Neural progenitor cell (in vitro differentiated cells): ENCODE data around the gene PGAP1. TPM values are rescaled to one million over a fixed set of nuclear protein-coding genes. Genes with fewer than 3 reads are reported as not detected.

Experiments used
- DNase-seq: peaks from one replicate; pipeline ENCODE4 v3.0.0-alpha.2; 2016; ENCODE audit warnings: low spot score
- H2AFZ ChIP-seq: fragments of 200-600 bp; sonication (generic); replicated peaks from 2 replicates; pipeline ENCODE4 v1.6.1; 2016; ENCODE audit warnings: antibody characterized with exemption
- H3F3A ChIP-seq: fragments of 200-600 bp; sonication (generic); 2 replicates; pipeline ENCODE4 v1.6.1; 2016; ENCODE audit warnings: antibody characterized with exemption, low read depth
- H3K27ac ChIP-seq: fragments of 200-600 bp; sonication (generic); 2 replicates; pipeline ENCODE4 v1.5.1; 2016; ENCODE audit warnings: mild to moderate bottlenecking
- H3K27me3 ChIP-seq: fragments of 200-600 bp; sonication (generic); 2 replicates; pipeline ENCODE4 v1.6.1; 2016; ENCODE audit warnings: mild to moderate bottlenecking, moderate library complexity
- H3K36me3 ChIP-seq: fragments of 200-600 bp; sonication (generic); 2 replicates; pipeline ENCODE4 v1.5.1; 2016
- H3K4me1 ChIP-seq: fragments of 200-600 bp; sonication (generic); 2 replicates; pipeline ENCODE4 v1.6.1; 2016; ENCODE audit warnings: mixed run types
- H3K4me2 ChIP-seq: fragments of 200-600 bp; sonication (generic); 2 replicates; pipeline ENCODE4 v1.6.1; 2016
- H3K4me3 ChIP-seq: fragments of 200-600 bp; sonication (generic); 2 replicates; pipeline ENCODE4 v1.5.1; 2016
- H3K79me2 ChIP-seq: fragments of 200-600 bp; sonication (generic); 2 replicates; pipeline ENCODE4 v1.6.1; 2016; ENCODE audit warnings: low read depth
- H3K9ac ChIP-seq: fragments of 200-600 bp; sonication (generic); 2 replicates; pipeline ENCODE4 v1.6.1; 2016
- H3K9me3 ChIP-seq: fragments of 200-600 bp; sonication (generic); 2 replicates; pipeline ENCODE4 v1.5.1; 2016; ENCODE audit warnings: low read depth
- H4K20me1 ChIP-seq: fragments of 200-600 bp; sonication (generic); 2 replicates; pipeline ENCODE4 v1.6.1; 2016; ENCODE audit warnings: low read depth
- H3K27ac Mint-ChIP-seq: 3 replicates; pipeline ENCODE4 v1.8.0; 2021; ENCODE audit warnings: mixed read lengths
- H3K27me3 Mint-ChIP-seq: 2 replicates; pipeline ENCODE4 v1.8.0; 2022; ENCODE audit warnings: low read depth, mild to moderate bottlenecking, inconsistent platforms, moderate library complexity, mixed read lengths; ENCODE audit not compliant: insufficient read depth
- H3K36me3 Mint-ChIP-seq: 3 replicates; pipeline ENCODE4 v1.8.0; 2021; ENCODE audit warnings: mixed read lengths
- H3K4me1 Mint-ChIP-seq: 3 replicates; pipeline ENCODE4 v1.8.0; 2021; ENCODE audit warnings: mixed read lengths
- H3K4me3 Mint-ChIP-seq: 3 replicates; pipeline ENCODE4 v1.8.0; 2021; ENCODE audit warnings: mild to moderate bottlenecking, moderate library complexity, mixed read lengths
- H3K9me3 Mint-ChIP-seq: 3 replicates; pipeline ENCODE4 v1.8.0; 2020; ENCODE audit warnings: mixed read lengths
- EZH2 ChIP-seq: fragments of 200-600 bp; sonication (generic); IDR thresholded peaks from 2 replicates; pipeline ENCODE4 v1.6.1; 2017; ENCODE audit warnings: antibody characterized with exemption, mild to moderate bottlenecking, moderate library complexity
- EZH2phosphoT487 ChIP-seq: fragments of 200-600 bp; sonication (generic); IDR thresholded peaks from 2 replicates; pipeline ENCODE4 v1.6.1; 2017; ENCODE audit warnings: antibody characterized with exemption
- total RNA-seq: library from RNA; depleted of rRNA; stranded (reverse); fragments of >200 nt; gene quantifications from 2 replicates; pipeline ENCODE4 v1.2.3, GENCODE V29; 2015; ENCODE audit warnings: low replicate concordance
- TF ChIP-seq, protein P1 (sequence below): fragments of 200-600 bp; sonication (generic); IDR thresholded peaks from 2 replicates; pipeline ENCODE4 v1.5.1; 2017; ENCODE audit warnings: antibody characterized with exemption, mild to moderate bottlenecking

PGAP1 gene
- total RNA-seq, 1 donor from 2014 or later, result 107 TPM

DNA sequence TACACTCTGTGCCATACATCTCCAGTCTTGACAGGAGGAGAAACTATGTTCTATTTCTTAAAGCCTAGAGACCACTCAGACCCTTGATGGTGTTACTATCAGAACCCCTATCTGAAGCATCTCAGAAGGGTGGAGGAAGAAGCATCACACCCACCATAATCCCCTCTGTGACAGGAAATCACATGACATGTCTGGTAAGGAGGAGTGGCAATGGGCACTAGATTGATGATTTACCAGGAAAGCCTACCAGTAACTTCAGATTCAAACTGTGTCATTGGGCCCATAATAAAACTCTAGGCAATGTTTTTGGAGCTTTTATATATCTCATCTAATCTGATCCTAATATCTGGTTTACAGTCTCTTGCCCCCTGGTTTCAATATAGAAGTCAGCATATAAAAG lies 80.2 kb downstream of the PGAP1 start:
- Histone ChIP-seq H3K4me1 (no peaks in the 10 kb centered on the region), H3K9ac (no peak overlapping the region), H3F3A (peaks cover 6% of the 10 kb centered on the region), H3K27me3 (no peaks in the 10 kb centered on the region), H3K36me3 (peaks cover 43% of the 10 kb centered on the region), H3K4me2 (no peak overlapping the region), H2AFZ (no peak overlapping the region), H3K27ac (no peak overlapping the region), H4K20me1 (peaks cover 4% of the 10 kb centered on the region), H3K9me3 (no peaks in the 10 kb centered on the region), H3K79me2 (no peaks in the 10 kb centered on the region), H3K4me3 (no peak overlapping the region)
- Mint-ChIP-seq H3K27ac (no peak overlapping the region), H3K4me3 (no peak overlapping the region), H3K36me3 (peaks cover 19% of the 10 kb centered on the region), H3K27me3 (no peaks in the 10 kb centered on the region), H3K4me1 (no peaks in the 10 kb centered on the region), H3K9me3 (no peaks in the 10 kb centered on the region)
- no peak for DNase-seq
- TF ChIP-seq EZH2, result no peak
- no peak for TF ChIP-seq EZH2phosphoT487
- TF ChIP-seq, protein P1, sequence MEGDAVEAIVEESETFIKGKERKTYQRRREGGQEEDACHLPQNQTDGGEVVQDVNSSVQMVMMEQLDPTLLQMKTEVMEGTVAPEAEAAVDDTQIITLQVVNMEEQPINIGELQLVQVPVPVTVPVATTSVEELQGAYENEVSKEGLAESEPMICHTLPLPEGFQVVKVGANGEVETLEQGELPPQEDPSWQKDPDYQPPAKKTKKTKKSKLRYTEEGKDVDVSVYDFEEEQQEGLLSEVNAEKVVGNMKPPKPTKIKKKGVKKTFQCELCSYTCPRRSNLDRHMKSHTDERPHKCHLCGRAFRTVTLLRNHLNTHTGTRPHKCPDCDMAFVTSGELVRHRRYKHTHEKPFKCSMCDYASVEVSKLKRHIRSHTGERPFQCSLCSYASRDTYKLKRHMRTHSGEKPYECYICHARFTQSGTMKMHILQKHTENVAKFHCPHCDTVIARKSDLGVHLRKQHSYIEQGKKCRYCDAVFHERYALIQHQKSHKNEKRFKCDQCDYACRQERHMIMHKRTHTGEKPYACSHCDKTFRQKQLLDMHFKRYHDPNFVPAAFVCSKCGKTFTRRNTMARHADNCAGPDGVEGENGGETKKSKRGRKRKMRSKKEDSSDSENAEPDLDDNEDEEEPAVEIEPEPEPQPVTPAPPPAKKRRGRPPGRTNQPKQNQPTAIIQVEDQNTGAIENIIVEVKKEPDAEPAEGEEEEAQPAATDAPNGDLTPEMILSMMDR, result no peak

- Histone ChIP-seq H3K4me3 (no peak overlapping the region), H3K27me3 (no peaks in the 10 kb centered on the region), H3K79me2 (no peaks in the 10 kb centered on the region), H3K4me1 (no peaks in the 10 kb centered on the region), H3F3A (peaks cover 3% of the 10 kb centered on the region), H3K27ac (no peak overlapping the region), H4K20me1 (peaks cover 3% of the 10 kb centered on the region), H3K9me3 (no peaks in the 10 kb centered on the region), H3K4me2 (no peak overlapping the region), H3K9ac (no peak overlapping the region), H3K36me3 (peaks cover 50% of the 10 kb centered on the region), H2AFZ (no peak overlapping the region)
- no peaks in the 10 kb centered on the region for H3K9me3 Mint-ChIP-seq
- DNase-seq, result no peak
- no peaks in the 10 kb centered on the region for H3K4me1 Mint-ChIP-seq
- TF ChIP-seq EZH2phosphoT487 (no peak), EZH2 (no peak)
- TF ChIP-seq, protein P1, result no peak
- H3K27me3 Mint-ChIP-seq, result no peaks in the 10 kb centered on the region
- H3K36me3 Mint-ChIP-seq, result peaks cover 24% of the 10 kb centered on the region
- no peak overlapping the region for H3K27ac Mint-ChIP-seq
- no peak overlapping the region for H3K4me3 Mint-ChIP-seq
Observed at GRCh38 chr2:196845371-196845770, 81.1 kb downstream of the PGAP1 start.

GRCh38 chr2:196840171-196840570 lies 86.3 kb downstream of the PGAP1 start:
- Histone ChIP-seq H3K27me3 (no peaks in the 10 kb centered on the region), H2AFZ (no peak overlapping the region), H3K27ac (no peak overlapping the region), H3K4me2 (no peak overlapping the region), H3K79me2 (no peaks in the 10 kb centered on the region), H3K9ac (no peak overlapping the region), H3K9me3 (no peaks in the 10 kb centered on the region), H4K20me1 (no peaks in the 10 kb centered on the region), H3F3A (peaks cover 6% of the 10 kb centered on the region), H3K4me1 (no peaks in the 10 kb centered on the region), H3K4me3 (no peak overlapping the region), H3K36me3 (peaks cover 59% of the 10 kb centered on the region)
- no peak overlapping the region for H3K27ac Mint-ChIP-seq
- no peak for TF ChIP-seq EZH2
- TF ChIP-seq EZH2phosphoT487, result no peak
- TF ChIP-seq, protein P1, result no peak
- no peaks in the 10 kb centered on the region for H3K9me3 Mint-ChIP-seq
- no peak for DNase-seq
- no peak overlapping the region for H3K4me3 Mint-ChIP-seq
- H3K36me3 Mint-ChIP-seq, result peaks cover 19% of the 10 kb centered on the region
- H3K27me3 Mint-ChIP-seq, result no peaks in the 10 kb centered on the region
- H3K4me1 Mint-ChIP-seq, result no peaks in the 10 kb centered on the region
